H1 (cell line): Measurements from ENCODE around the gene SLC27A2. TPM values are rescaled to one million over a fixed set of nuclear protein-coding genes. Genes with fewer than 3 reads are reported as not detected.

Experiments used
- CTCF ChIA-PET: fragments of 300-600 bp; sonication (Branson Sonifier 250); formaldehyde crosslinking; loops from one replicate; lab custom pipeline; 2021; ENCODE audit not compliant: partially characterized antibody; lab: Charles Lee
- POLR2A ChIA-PET: fragments of 300-600 bp; sonication (Branson Sonifier 250); formaldehyde crosslinking; loops from one replicate; lab custom pipeline; 2021; ENCODE audit warnings: inconsistent platforms; ENCODE audit not compliant: partially characterized antibody; lab: Charles Lee
- DNase-seq, 2 experiments: peaks; one replicate each; pipeline versions ENCODE4 v3.0.0 to v3.0.0-alpha.2; 2010 to 2022; ENCODE audit warnings: low spot score in 2 of 2, low read depth in 1 of 2, mixed read lengths in 1 of 2
- FAIRE-seq: peaks from 2 replicates; lab custom pipeline; 2011; peaks lifted over from hg19 to GRCh38; lab: Jason Lieb, UNC
- H2AFZ ChIP-seq: 2 replicates; pipeline ENCODE4 v1.8.1; 2012; ENCODE audit warnings: low read length, inconsistent platforms
- H2AK5ac ChIP-seq: 2 replicates; pipeline ENCODE4 v1.6.1; 2013; ENCODE audit warnings: low read depth, low read length
- H2BK120ac ChIP-seq: replicated peaks from 2 replicates; pipeline ENCODE3; 2013; ENCODE audit warnings: low read depth, low read length, inconsistent platforms
- H2BK12ac ChIP-seq: 2 replicates; pipeline ENCODE4 v1.6.1; 2013; ENCODE audit warnings: low read depth, low read length
- H2BK15ac ChIP-seq: 2 replicates; pipeline ENCODE4 v1.6.1; 2013; ENCODE audit warnings: low read length
- H2BK20ac ChIP-seq: 2 replicates; pipeline ENCODE4 v1.6.1; 2013; ENCODE audit warnings: low read length
- H2BK5ac ChIP-seq: 2 replicates; pipeline ENCODE4 v1.6.1; 2013; ENCODE audit warnings: low read depth, low read length
- H3K14ac ChIP-seq: 2 replicates; pipeline ENCODE4 v1.6.1; 2013; ENCODE audit warnings: inconsistent platforms; ENCODE audit not compliant: insufficient read length
- H3K18ac ChIP-seq: 2 replicates; pipeline ENCODE4 v1.6.1; 2013; ENCODE audit warnings: low read length; ENCODE audit errors: extremely low read depth
- H3K23ac ChIP-seq: 2 replicates; pipeline ENCODE4 v1.6.1; 2013; ENCODE audit warnings: inconsistent platforms; ENCODE audit not compliant: insufficient read length
- H3K23me2 ChIP-seq: 2 replicates; pipeline ENCODE4 v1.6.1; 2013; ENCODE audit warnings: low read depth, low read length
- H3K27ac ChIP-seq: 2 replicates; pipeline ENCODE4 v1.6.1; 2011; ENCODE audit warnings: low read depth, low read length, inconsistent platforms
- H3K27me3 ChIP-seq, 4 experiments: replicated peaks in 1 of 4; 1 replicate in 1 of 4; 2 replicates in 3 of 4; pipeline versions ENCODE4 v1.6.1 to v1.8.1; 2011 to 2013; ENCODE audit warnings: low read length in 3 of 4, mild to moderate bottlenecking in 3 of 4, inconsistent platforms in 2 of 4, mixed read lengths in 2 of 4, moderate library complexity in 1 of 4; ENCODE audit not compliant: control insufficient read depth in 3 of 4, insufficient read depth in 3 of 4; ENCODE audit errors: extremely low read depth in 1 of 4
- H3K36me3 ChIP-seq, 4 experiments: 2 replicates each; pipeline versions ENCODE4 v1.6.1 to v1.8.1; 2011 to 2013; ENCODE audit warnings: mild to moderate bottlenecking in 4 of 4, low read length in 3 of 4, moderate library complexity in 2 of 4, control low read depth in 1 of 4, inconsistent platforms in 1 of 4; ENCODE audit not compliant: insufficient read depth in 4 of 4, control insufficient read depth in 2 of 4
- H3K4ac ChIP-seq: replicated peaks from 2 replicates; pipeline ENCODE3; 2013; ENCODE audit warnings: low read length, low read depth, mixed read lengths, inconsistent platforms; ENCODE audit not compliant: insufficient read length
- H3K4me1 ChIP-seq, 4 experiments: replicated peaks in 1 of 4; 1 replicate in 1 of 4; 2 replicates in 3 of 4; pipeline versions ENCODE4 v1.6.1 to v1.8.1; 2011 to 2013; ENCODE audit warnings: low read length in 3 of 4, inconsistent platforms in 2 of 4, mixed read lengths in 1 of 4; ENCODE audit not compliant: insufficient read depth in 4 of 4, control insufficient read depth in 3 of 4
- H3K4me2 ChIP-seq, 2 experiments: 2 replicates each; pipeline versions ENCODE4 v1.6.1 to v1.8.1; 2011 to 2013; ENCODE audit warnings: low read depth in 2 of 2, low read length in 2 of 2, control low read depth in 1 of 2, inconsistent platforms in 1 of 2, mild to moderate bottlenecking in 1 of 2; ENCODE audit not compliant: insufficient read depth in 1 of 2
- H3K4me3 ChIP-seq, 4 experiments: fragments of 200-600, 300-600 bp in 1 of 4; sonication (generic), shearing (Covaris generic), sonication (Bioruptor Twin) in 1 of 4; 2 replicates each; pipeline versions ENCODE4 v1.5.1 to v1.8.1; 2011 to 2016; ENCODE audit warnings: low read length in 4 of 4, low read depth in 3 of 4, control low read depth in 2 of 4, inconsistent platforms in 2 of 4, mild to moderate bottlenecking in 2 of 4, mixed read lengths in 1 of 4, moderate library complexity in 1 of 4; ENCODE audit not compliant: insufficient read depth in 2 of 4; ENCODE audit errors: extremely low read depth in 1 of 4
- H3K56ac ChIP-seq: replicated peaks from 2 replicates; pipeline ENCODE3; 2013; ENCODE audit warnings: low read depth, mild to moderate bottlenecking, mixed read lengths, low read length, inconsistent platforms; ENCODE audit not compliant: insufficient read length
- H3K79me1 ChIP-seq: 2 replicates; pipeline ENCODE4 v1.6.1; 2013; ENCODE audit warnings: low read depth, low read length, control low read depth
- H3K79me2 ChIP-seq, 2 experiments: 2 replicates each; pipeline versions ENCODE4 v1.6.1 to v1.8.1; 2012 to 2013; ENCODE audit warnings: low read length in 2 of 2, mild to moderate bottlenecking in 2 of 2, inconsistent platforms in 1 of 2; ENCODE audit not compliant: insufficient read depth in 2 of 2, control insufficient read depth in 1 of 2
- H3K9ac ChIP-seq, 4 experiments: replicated peaks in 1 of 4; 1 replicate in 1 of 4; 2 replicates in 3 of 4; pipeline versions ENCODE4 v1.6.1 to v1.8.1; 2011 to 2013; ENCODE audit warnings: low read depth in 3 of 4, low read length in 3 of 4, control low read depth in 2 of 4, mild to moderate bottlenecking in 2 of 4, moderate library complexity in 2 of 4, inconsistent platforms in 1 of 4; ENCODE audit errors: extremely low read depth in 1 of 4
- H3K9me3 ChIP-seq, 2 experiments: 2 replicates each; pipeline versions ENCODE4 v1.6.1 to v1.8.1; 2012 to 2013; ENCODE audit warnings: mild to moderate bottlenecking in 2 of 2, moderate library complexity in 2 of 2, control low read depth in 1 of 2, inconsistent platforms in 1 of 2, low read depth in 1 of 2, low read length in 1 of 2, mixed read lengths in 1 of 2; ENCODE audit not compliant: insufficient read depth in 2 of 2
- H4K20me1 ChIP-seq, 2 experiments: replicated peaks in 1 of 2; 2 replicates each; pipeline versions ENCODE3 to v1.8.1; 2011 to 2013; ENCODE audit warnings: inconsistent platforms in 2 of 2, low read length in 2 of 2, mild to moderate bottlenecking in 1 of 2; ENCODE audit not compliant: insufficient read depth in 2 of 2, control insufficient read depth in 1 of 2
- H4K5ac ChIP-seq: 2 replicates; pipeline ENCODE4 v1.6.1; 2013; ENCODE audit warnings: low read length, low read depth, mixed read lengths, inconsistent platforms; ENCODE audit not compliant: insufficient read length
- H4K8ac ChIP-seq: 2 replicates; pipeline ENCODE4 v1.8.0; 2013; ENCODE audit warnings: mild to moderate bottlenecking, moderate library complexity, low read length, inconsistent platforms; ENCODE audit not compliant: insufficient read depth; ENCODE audit errors: extremely low read depth
- H4K91ac ChIP-seq: replicated peaks from 2 replicates; pipeline ENCODE3; 2013; ENCODE audit warnings: low read length, mixed read lengths, inconsistent platforms; ENCODE audit not compliant: insufficient read length
- BACH1 ChIP-seq: IDR thresholded peaks from 2 replicates; pipeline ENCODE4 v1.6.1; 2012; ENCODE audit warnings: low read length, improper control_type of control experiment
- CBX5 ChIP-seq: fragments of 300-800, 300-1000 bp; sonication (generic); IDR thresholded peaks from 2 replicates; pipeline ENCODE4 v1.7.1; 2016; ENCODE audit warnings: antibody characterized with exemption, low read length, low read depth
- CHD2 ChIP-seq: IDR thresholded peaks from 2 replicates; pipeline ENCODE4 v1.6.1; 2012; ENCODE audit warnings: low read length, improper control_type of control experiment
- CREB1 ChIP-seq: IDR thresholded peaks from 2 replicates; pipeline ENCODE4 v1.6.1; 2012; ENCODE audit warnings: inconsistent platforms
- FOSL1 ChIP-seq: IDR thresholded peaks from 2 replicates; pipeline ENCODE4 v1.6.1; 2011; ENCODE audit warnings: mild to moderate bottlenecking, low read depth, low read length, moderate library complexity; ENCODE audit not compliant: insufficient read depth
- GABPA ChIP-seq: IDR thresholded peaks from 2 replicates; pipeline ENCODE4 v1.6.1; 2011; ENCODE audit warnings: mild to moderate bottlenecking, low read length, moderate library complexity, borderline replicate concordance; ENCODE audit not compliant: insufficient read depth
- KDM1A ChIP-seq: fragments of 200-600, 300-600 bp; sonication (generic); IDR thresholded peaks from 2 replicates; pipeline ENCODE4 v1.7.1; 2016; ENCODE audit warnings: mild to moderate bottlenecking, low read length, borderline replicate concordance
- MAX ChIP-seq: IDR thresholded peaks from 2 replicates; pipeline ENCODE4 v1.6.1; 2012; ENCODE audit warnings: inconsistent platforms
- NRF1 ChIP-seq: IDR thresholded peaks from 2 replicates; pipeline ENCODE4 v1.6.1; 2011; ENCODE audit warnings: mild to moderate bottlenecking, low read depth, low read length, improper control_type of control experiment
- POU5F1 ChIP-seq: IDR thresholded peaks from 2 replicates; pipeline ENCODE4 v1.6.1; 2011; ENCODE audit warnings: low read depth, mild to moderate bottlenecking, low read length, moderate library complexity
- RAD21 ChIP-seq, 2 experiments: IDR thresholded peaks in 1 of 2; conservative IDR thresholded peaks in 1 of 2; 2 replicates each; pipeline ENCODE4 v1.6.1; 2011; ENCODE audit warnings: low read depth in 2 of 2, low read length in 2 of 2, improper control_type of control experiment in 1 of 2, inconsistent platforms in 1 of 2, mild to moderate bottlenecking in 1 of 2, moderate library complexity in 1 of 2
- SIRT6 ChIP-seq: IDR thresholded peaks from one replicate; pipeline ENCODE4 v1.7.1; 2012; ENCODE audit warnings: low read length, inconsistent platforms
- WGBS, 2 experiments: shearing (Covaris generic) in 1 of 2; methylation state at CpG; one replicate each; pipeline versions ENCODE4 v1.1.6 to v1.1.7; 2013 to 2015; ENCODE audit warnings: low lambda C conversion rate in 2 of 2, mixed read lengths in 2 of 2, inconsistent platforms in 1 of 2, low coverage in 1 of 2, missing lambda C conversion rate in 1 of 2; ENCODE audit not compliant: insufficient replicate concordance in 2 of 2, insufficient coverage in 1 of 2, insufficient read length in 1 of 2; ENCODE audit errors: extremely low coverage in 1 of 2, missing lambda C conversion rate in 1 of 2; 5-methylcytosine and 5-hydroxymethylcytosine counted together
- polyA plus RNA-seq, 7 experiments: library from polyadenylated mRNA; depleted of rRNA in 3 of 7; stranded (reverse) in 5 of 7; unstranded in 2 of 7; fragments of >200 nt in 5 of 7; fragments of 200-250 nt in 2 of 7; gene quantifications; 1 replicate in 5 of 7; 2 replicates in 1 of 7; 4 replicates in 1 of 7; pipeline versions ENCODE4 v1.2.1 to v1.2.3, GENCODE V29; 2011 to 2013; ENCODE audit warnings: missing spikeins in 2 of 7, mixed read lengths in 2 of 7
- total RNA-seq: library from RNA; stranded (reverse); fragmentation: NEBNext Ultra II Directional; extraction: Animal tissue kit (Norgen Biotek cat#: 25700); gene quantifications from 2 replicates; pipeline ENCODE4 v1.2.1, GENCODE V29; 2021
- TF ChIP-seq, protein P1 (sequence below): IDR thresholded peaks from 2 replicates; pipeline ENCODE4 v1.6.1; 2011; ENCODE audit warnings: low read length, improper control_type of control experiment

The SLC27A2 gene
- total and polyA plus RNA-seq, 2 of the 8 experiments (the other 6 are each of a cell fraction or from before 2014, with no cell fraction given): 5.6 to 5.8 TPM

- Histone ChIP-seq H2BK12ac (no peak overlapping the region), H3K4me3 (no peak overlapping the region), H4K8ac (no peak overlapping the region), H3K27me3 (peaks cover 3 to 33% (median 28%) of the 10 kb centered on the region in 4 experiments), H2BK120ac (no peak overlapping the region), H3K23me2 (peaks cover 13% of the 10 kb centered on the region; the same call in 1 of the 2 replicates), H2BK5ac (no peak overlapping the region), H3K79me2 (no peaks in the 10 kb centered on the region), H3K4me1 (peaks cover 0 to 8% (median 4%) of the 10 kb centered on the region in 4 experiments; a peak in 6 of 7 replicates), H2AFZ (no peak overlapping the region), H3K79me1 (no peaks in the 10 kb centered on the region), H2BK15ac (no peak overlapping the region), H3K18ac (no peak overlapping the region), H4K20me1 (peaks cover 0 to 1% of the 10 kb centered on the region in 2 experiments), H4K91ac (no peak overlapping the region), H3K56ac (no peak overlapping the region), H3K27ac (no peak overlapping the region), H2BK20ac (no peak overlapping the region), H2AK5ac (no peak overlapping the region), H3K9me3 (no peaks in the 10 kb centered on the region), H4K5ac (no peak overlapping the region), H3K14ac (no peak overlapping the region), H3K36me3 (no peaks in the 10 kb centered on the region), H3K4me2 (no peak overlapping the region; a peak in 1 of 4 replicates), H3K4ac (no peak overlapping the region), H3K23ac (no peak overlapping the region), H3K9ac (no peak overlapping the region)
- ChIA-PET POLR2A (interaction anchor here (1.9 kb wide), 1 partner anchor 175 kb away, joined by 5 read pairs; the partner anchor contains the start of gene GABPB1), CTCF (interaction anchor here (0.6 to 4.3 kb wide), 8 partner anchors 9 to 454 kb away, joined by 3 to 15 read pairs (median 4); no protein-coding TSS in a partner anchor)
- DNase-seq (no peak), FAIRE-seq (no peak)
- 72% methylated on average over 7 of the region's 7 CpGs; no CpG with 5 or more reads in 1 of the 2 experiments for WGBS, 2 experiments
- TF ChIP-seq SIRT6 (no peak), RAD21 (IDR thresholded peaks at IDR 0.05 in 1 of 2, conservative IDR thresholded peaks at IDR 0.05 in 1 of 2; ENCODE audit: low read depth in 2 of 2, low read length in 2 of 2) (no peak), CBX5 (no peak), MAX (no peak), KDM1A (no peak), GABPA (no peak), BACH1 (no peak), CREB1 (no peak), CHD2 (no peak), FOSL1 (no peak), POU5F1 (no peak), NRF1 (no peak)
- TF ChIP-seq, protein P1, sequence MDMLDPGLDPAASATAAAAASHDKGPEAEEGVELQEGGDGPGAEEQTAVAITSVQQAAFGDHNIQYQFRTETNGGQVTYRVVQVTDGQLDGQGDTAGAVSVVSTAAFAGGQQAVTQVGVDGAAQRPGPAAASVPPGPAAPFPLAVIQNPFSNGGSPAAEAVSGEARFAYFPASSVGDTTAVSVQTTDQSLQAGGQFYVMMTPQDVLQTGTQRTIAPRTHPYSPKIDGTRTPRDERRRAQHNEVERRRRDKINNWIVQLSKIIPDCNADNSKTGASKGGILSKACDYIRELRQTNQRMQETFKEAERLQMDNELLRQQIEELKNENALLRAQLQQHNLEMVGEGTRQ: no peak
These were observed 1.4 kb upstream of the SLC27A2 start for GRCh38 chr15:50180582-50180981.
